Measurements from ENCODE around the gene WHAMM.

Gene WHAMM

GRCh38 chr15:82768414-82769054 lies 40.9 kb upstream of the WHAMM start:
- in situ Hi-C loops (cut with MboI; ENCODE audit: low sequenced_read_pairs, unreplicated experiment) = no loop called here
- no peak for DNase-seq (ENCODE audit: low spot score)

GRCh38 chr15:82771789-82772607 lies 37.4 kb upstream of the WHAMM start:
- in situ Hi-C loops (cut with MboI; ENCODE audit: low sequenced_read_pairs, unreplicated experiment) = no loop called here
- DNase-seq (ENCODE audit: low spot score) = no peak
- no peak for TF ChIP-seq CTCF (IDR thresholded peaks at IDR 0.05; ENCODE audit: borderline replicate concordance, control extremely low read depth, extremely low read depth, insufficient read depth, missing control alignments)

More at GRCh38 chr15:82768414-82769054, 40.9 kb upstream of the WHAMM start:
- TF ChIP-seq CTCF (IDR thresholded peaks at IDR 0.05; ENCODE audit: borderline replicate concordance, control extremely low read depth, extremely low read depth, insufficient read depth, missing control alignments) = no peak

- in situ Hi-C loops (cut with MboI; ENCODE audit: low sequenced_read_pairs, unreplicated experiment) = no loop called here
- TF ChIP-seq CTCF (IDR thresholded peaks at IDR 0.05; ENCODE audit: borderline replicate concordance, control extremely low read depth, extremely low read depth, insufficient read depth, missing control alignments) = no peak
- DNase-seq (ENCODE audit: low spot score) = no peak
Observed at GRCh38 chr15:82774496-82774895, 34.9 kb upstream of the WHAMM start.

GRCh38 chr15:82778755-82779154 lies 30.7 kb upstream of the WHAMM start:
- no peak for DNase-seq (ENCODE audit: low spot score)
- no peak for TF ChIP-seq CTCF (IDR thresholded peaks at IDR 0.05; ENCODE audit: borderline replicate concordance, control extremely low read depth, extremely low read depth, insufficient read depth, missing control alignments)
- in situ Hi-C loops (cut with MboI; ENCODE audit: low sequenced_read_pairs, unreplicated experiment) = no loop called here

- DNase-seq (ENCODE audit: low spot score) = no peak
- TF ChIP-seq CTCF (IDR thresholded peaks at IDR 0.05; ENCODE audit: borderline replicate concordance, control extremely low read depth, extremely low read depth, insufficient read depth, missing control alignments) = no peak
- in situ Hi-C loops (cut with MboI; ENCODE audit: low sequenced_read_pairs, unreplicated experiment) = no loop called here
Observed at GRCh38 chr15:82781349-82781748, 28.1 kb upstream of the WHAMM start.

- DNase-seq (ENCODE audit: low spot score) = no peak
- in situ Hi-C loops (cut with MboI; ENCODE audit: low sequenced_read_pairs, unreplicated experiment) = no loop called here
- TF ChIP-seq CTCF (IDR thresholded peaks at IDR 0.05; ENCODE audit: borderline replicate concordance, control extremely low read depth, extremely low read depth, insufficient read depth, missing control alignments) = no peak
Observed at GRCh38 chr15:82788496-82788895, 20.9 kb upstream of the WHAMM start.

Measured in GM13976 (cell line).